Subcutaneous abdominal adipose tissue (tissue), 5 donors: Measurements from ENCODE around the gene LDHD.

ENCODE experiments used
- H3K27ac ChIP-seq: one replicate; pipeline ENCODE4 v1.7.0; 2013; ENCODE audit warnings: low read depth, mild to moderate bottlenecking, inconsistent platforms, low read length, moderate library complexity
- H3K27me3 ChIP-seq, 5 donors: one replicate each; pipeline ENCODE4 v1.7.0; 2013; ENCODE audit warnings: low read length in 5 of 5, inconsistent platforms in 1 of 5; ENCODE audit not compliant: control insufficient read depth in 5 of 5, insufficient read depth in 4 of 5
- H3K36me3 ChIP-seq, 5 donors: one replicate each; pipeline ENCODE4 v1.7.0; 2013; ENCODE audit warnings: low read length in 5 of 5; ENCODE audit not compliant: control insufficient read depth in 5 of 5, insufficient read depth in 5 of 5
- H3K4me1 ChIP-seq, 5 donors: one replicate each; pipeline ENCODE4 v1.7.0; 2013; ENCODE audit warnings: low read length in 5 of 5, mild to moderate bottlenecking in 3 of 5, moderate library complexity in 1 of 5; ENCODE audit not compliant: control insufficient read depth in 5 of 5, insufficient read depth in 5 of 5
- H3K4me3 ChIP-seq, 5 donors: one replicate each; pipeline ENCODE4 v1.7.0; 2013; ENCODE audit warnings: low read length in 5 of 5, low read depth in 1 of 5
- H3K9ac ChIP-seq, 5 donors: one replicate each; pipeline ENCODE4 v1.7.0; 2013; ENCODE audit warnings: low read length in 5 of 5, mild to moderate bottlenecking in 4 of 5, moderate library complexity in 3 of 5
- H3K9me3 ChIP-seq, 5 donors: one replicate each; pipeline ENCODE4 v1.7.0; 2013; ENCODE audit warnings: low read length in 5 of 5; ENCODE audit not compliant: control insufficient read depth in 5 of 5
- donor health status: healthy.
- donor health status: healthy.
- donor health status: healthy.
- donor health status: healthy.
- donor health status: healthy.

The LDHD gene

GRCh38 chr16:75109732-75110243 is 6.8 kb downstream of the LDHD start:
- Histone ChIP-seq H3K9me3 (no peaks in the 10 kb centered on the region), H3K36me3 (peaks cover 0 to 6% (median 0%) of the 10 kb centered on the region in 5 donors), H3K27ac (peak overlapping the region; percentile 88), H3K9ac (peak overlapping the region in 2 of 5 donors; percentile 28 to 54), H3K4me1 (peaks cover 17 to 85% (median 74%) of the 10 kb centered on the region in 5 donors), H3K4me3 (peak overlapping the region in 2 of 5 donors; percentile 7 to 17), H3K27me3 (peaks cover 0 to 3% (median 0%) of the 10 kb centered on the region in 5 donors)

DNA sequence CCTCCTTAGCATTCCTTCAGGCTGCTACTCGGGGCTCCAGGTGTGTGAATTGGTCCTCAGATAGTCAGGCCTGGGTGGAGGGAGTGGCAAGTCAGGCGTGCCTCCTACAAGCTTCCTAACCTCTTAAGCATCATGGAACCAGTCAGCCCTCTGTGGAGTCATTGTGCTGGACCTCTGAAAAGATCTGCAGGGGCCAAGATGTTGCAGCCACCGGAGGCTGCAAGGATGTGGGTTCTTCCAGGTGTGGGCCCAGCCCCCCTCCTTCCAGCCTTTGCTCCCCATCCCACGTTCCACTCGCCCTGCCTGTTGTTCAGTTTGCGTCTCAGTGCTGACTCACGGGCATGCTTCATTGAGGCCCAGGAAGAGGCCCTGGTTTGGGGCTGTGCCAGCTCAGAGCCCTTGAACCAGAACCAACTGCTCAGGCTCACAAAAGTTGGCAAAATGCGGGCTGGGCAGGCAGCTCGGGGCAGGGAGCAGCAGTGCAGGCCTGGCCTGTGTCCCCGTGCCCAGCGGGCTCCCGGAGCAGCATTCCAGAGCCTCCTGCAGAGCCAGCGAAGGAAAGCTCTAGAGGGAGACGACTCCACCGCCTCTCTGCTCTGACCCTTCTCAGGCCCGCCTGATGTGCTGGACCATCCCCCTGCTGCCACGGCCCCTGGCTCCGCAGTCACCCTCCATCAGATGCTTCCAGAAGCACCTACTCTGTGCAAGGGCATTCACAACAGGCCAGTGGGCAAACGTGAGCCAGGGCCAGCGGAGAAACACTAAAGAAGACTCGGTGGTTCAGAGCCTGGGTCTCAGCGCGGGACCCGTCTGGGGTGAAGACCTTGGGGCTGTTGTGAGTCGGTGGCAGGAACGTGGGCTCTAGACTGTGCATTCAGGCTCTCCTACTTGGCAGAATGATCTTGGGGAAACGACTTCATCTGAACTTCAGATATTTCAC is 7.5 kb downstream of the LDHD start:
- H3K9me3 ChIP-seq: no peaks in the 10 kb centered on the region
- H3K4me3 ChIP-seq: peak overlapping the region in 1 of 5 donors; percentile 17
- peaks cover 0 to 6% (median 0%) of the 10 kb centered on the region in 5 donors for H3K36me3 ChIP-seq
- H3K4me1 ChIP-seq: peaks cover 18 to 83% (median 77%) of the 10 kb centered on the region in 5 donors
- H3K27ac ChIP-seq: peak overlapping the region; percentile 88
- H3K9ac ChIP-seq: peak overlapping the region in 1 of 5 donors; percentile 28
- H3K27me3 ChIP-seq: peaks cover 0 to 3% (median 0%) of the 10 kb centered on the region in 5 donors

- H3K4me3 ChIP-seq: no peak overlapping the region
- H3K27ac ChIP-seq: no peak overlapping the region
- H3K27me3 ChIP-seq: no peaks in the 10 kb centered on the region
- no peak overlapping the region for H3K9ac ChIP-seq
- H3K36me3 ChIP-seq: peaks cover 0 to 3% (median under 1%) of the 10 kb centered on the region in 5 donors
- peaks cover 16 to 74% (median 63%) of the 10 kb centered on the region in 5 donors for H3K4me1 ChIP-seq
- no peaks in the 10 kb centered on the region for H3K9me3 ChIP-seq
Measured at GRCh38 chr16:75107505-75107904, 9.1 kb downstream of the LDHD start.

DNA sequence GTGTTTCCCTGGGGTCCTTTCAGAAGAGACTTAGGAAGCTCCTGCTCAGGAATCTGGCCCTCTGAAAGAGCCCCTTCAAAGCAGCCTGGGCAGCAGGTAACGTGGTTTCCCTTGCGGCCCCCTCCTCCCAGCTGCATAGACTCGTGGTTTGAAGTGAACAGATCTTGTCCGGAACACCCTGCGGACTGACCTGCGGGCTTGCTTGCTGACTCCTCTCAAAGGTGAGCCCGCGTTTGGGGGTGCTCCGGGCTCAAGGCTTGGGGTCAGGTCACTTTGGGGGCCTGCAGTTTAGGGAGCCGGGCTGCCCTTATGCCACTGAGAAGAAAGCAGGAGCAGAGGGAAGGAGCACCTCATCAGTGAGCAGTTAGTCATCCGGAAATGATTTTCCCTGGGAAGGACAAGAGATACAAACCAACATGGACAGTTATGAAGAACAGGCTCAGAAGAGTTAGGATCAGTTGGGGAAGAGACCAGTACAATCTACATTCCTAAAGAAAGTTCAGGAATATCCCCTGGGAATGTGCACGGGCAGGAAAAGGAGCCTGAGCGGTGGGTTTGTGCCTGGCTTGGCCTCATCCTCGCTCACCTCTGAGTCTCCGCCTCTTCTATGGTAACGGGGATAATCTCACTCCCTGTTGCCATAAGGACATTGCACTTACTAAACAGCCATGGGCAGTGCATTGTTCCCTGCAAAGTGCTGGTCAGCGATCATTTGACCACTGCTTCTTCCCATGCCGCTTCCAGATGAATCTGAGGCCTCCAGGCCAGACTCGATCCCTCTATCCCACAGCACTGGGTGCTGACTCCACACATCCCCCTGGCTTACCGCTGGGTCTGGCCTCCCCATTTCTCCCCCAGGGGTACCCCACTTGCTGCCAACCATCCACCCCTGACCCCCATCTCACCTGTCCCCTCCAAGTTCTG is 10.0 kb downstream of the LDHD start:
- H3K27ac ChIP-seq: peak overlapping the region; percentile 69
- no peak overlapping the region for H3K9ac ChIP-seq

DNA sequence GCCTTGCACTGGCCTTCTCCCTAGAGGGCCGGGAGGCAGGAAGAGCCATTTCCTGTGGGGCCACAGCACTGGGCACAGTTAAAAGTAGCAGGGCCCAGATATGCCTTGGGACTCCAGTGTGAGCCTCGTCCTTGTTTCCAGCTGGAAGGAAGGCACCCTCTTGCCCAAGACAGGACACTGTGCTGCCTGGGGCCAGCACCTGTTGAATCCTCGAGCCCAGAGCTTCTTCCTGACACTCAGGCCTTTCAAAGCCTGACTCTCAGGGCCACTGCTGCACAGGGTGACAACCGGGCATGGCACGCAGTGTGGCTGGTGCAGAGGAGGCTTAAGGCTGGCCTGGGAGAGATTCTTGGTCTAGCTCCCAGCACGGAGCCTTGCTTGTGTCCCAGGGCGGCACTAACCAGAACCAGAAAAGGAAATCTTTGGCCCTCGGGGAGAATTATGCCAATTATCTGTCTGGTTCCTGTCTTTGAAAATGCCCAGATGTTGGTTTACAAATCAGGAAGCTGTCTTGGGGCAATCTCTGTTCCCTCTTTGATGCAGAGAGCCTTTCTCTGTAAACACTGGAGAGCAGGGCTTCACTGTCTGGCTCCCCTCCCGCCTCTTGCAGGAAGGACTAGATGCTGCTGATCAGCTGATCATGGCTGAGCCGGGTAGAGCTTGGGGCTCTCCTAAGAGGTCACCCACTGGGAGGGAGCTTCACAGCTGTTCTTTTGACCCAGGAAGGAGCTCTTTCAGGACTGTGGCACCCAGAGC is 11.1 kb downstream of the LDHD start:
- Histone ChIP-seq H3K9me3 (no peaks in the 10 kb centered on the region), H3K36me3 (peaks cover 0 to 8% (median 0%) of the 10 kb centered on the region in 5 donors), H3K4me3 (peak overlapping the region in 2 of 5 donors; percentile 23 to 31), H3K4me1 (peaks cover 16 to 55% (median 48%) of the 10 kb centered on the region in 5 donors), H3K27me3 (no peaks in the 10 kb centered on the region), H3K27ac (peak overlapping the region; percentile 69), H3K9ac (peak overlapping the region in 1 of 5 donors; percentile 16)

More for the DNA sequence above, 10.0 kb downstream of the LDHD start:
- no peak overlapping the region for H3K4me3 ChIP-seq
- no peaks in the 10 kb centered on the region for H3K9me3 ChIP-seq
- peaks cover 16 to 65% (median 54%) of the 10 kb centered on the region in 5 donors for H3K4me1 ChIP-seq
- no peaks in the 10 kb centered on the region for H3K27me3 ChIP-seq
- peaks cover 0 to 8% (median 0%) of the 10 kb centered on the region in 5 donors for H3K36me3 ChIP-seq

DNA sequence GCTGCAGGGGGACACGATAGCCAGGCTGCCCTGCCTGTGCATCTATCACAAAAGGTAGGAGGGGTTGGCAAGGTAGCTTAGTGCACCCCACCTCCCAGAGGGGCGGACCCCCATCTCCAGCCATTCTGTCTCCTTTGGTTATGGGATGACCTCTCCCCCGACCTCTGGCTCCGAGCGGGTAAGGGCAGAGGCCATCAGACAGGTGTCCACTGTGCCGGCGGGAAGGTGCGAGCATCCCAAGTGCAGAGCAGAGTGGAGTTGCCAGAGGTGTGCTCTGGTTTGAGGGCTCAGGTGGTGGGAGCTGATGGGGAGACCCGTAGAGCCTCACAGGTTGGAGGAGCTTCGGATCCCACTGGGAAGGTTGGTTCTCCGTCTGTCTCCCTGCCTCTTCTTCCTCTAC is 11.7 kb downstream of the LDHD start:
- Histone ChIP-seq H3K36me3 (peaks cover 0 to 8% (median 0%) of the 10 kb centered on the region in 5 donors), H3K9ac (peak overlapping the region in 1 of 5 donors; percentile 16), H3K4me3 (peak overlapping the region in 1 of 5 donors; percentile 31), H3K27ac (peak overlapping the region; percentile 69), H3K4me1 (peaks cover 15 to 55% (median 48%) of the 10 kb centered on the region in 5 donors), H3K27me3 (no peaks in the 10 kb centered on the region), H3K9me3 (no peaks in the 10 kb centered on the region)

- H3K4me1 ChIP-seq: peaks cover 16 to 55% (median 48%) of the 10 kb centered on the region in 5 donors
Measured at GRCh38 chr16:75103994-75104393, 12.6 kb downstream of the LDHD start.

DNA sequence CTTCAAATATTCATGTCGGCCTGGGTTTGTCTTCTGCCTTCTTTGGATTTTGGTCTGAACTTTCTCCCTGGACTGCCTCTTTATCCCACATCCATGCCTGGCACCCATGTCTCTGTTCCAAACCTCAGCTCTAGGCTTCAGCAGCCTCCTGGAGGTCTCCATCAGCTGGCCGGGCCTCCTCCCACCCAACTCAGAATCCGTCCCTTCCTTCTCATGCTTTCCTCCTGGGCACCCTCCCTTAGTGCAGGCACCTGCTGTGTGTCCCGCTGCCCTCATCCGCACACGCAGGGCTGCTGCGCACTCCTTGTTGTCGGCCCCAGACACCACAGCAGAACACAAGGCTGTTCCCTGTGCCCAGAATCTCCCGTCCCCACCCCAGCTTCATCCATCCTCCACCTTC is 14.0 kb downstream of the LDHD start:
- Histone ChIP-seq H3K4me3 (no peak overlapping the region), H3K9ac (no peak overlapping the region), H3K4me1 (peaks cover 17 to 58% (median 43%) of the 10 kb centered on the region in 5 donors), H3K27ac (no peak overlapping the region), H3K27me3 (no peaks in the 10 kb centered on the region), H3K9me3 (no peaks in the 10 kb centered on the region), H3K36me3 (peaks cover 0 to 10% (median 0%) of the 10 kb centered on the region in 5 donors)

More at GRCh38 chr16:75103994-75104393, 12.6 kb downstream of the LDHD start:
- no peak overlapping the region for H3K27ac ChIP-seq
- H3K4me3 ChIP-seq: no peak overlapping the region
- peaks cover 0 to 8% (median 0%) of the 10 kb centered on the region in 5 donors for H3K36me3 ChIP-seq
- H3K9ac ChIP-seq: no peak overlapping the region
- no peaks in the 10 kb centered on the region for H3K27me3 ChIP-seq
- no peaks in the 10 kb centered on the region for H3K9me3 ChIP-seq

DNA sequence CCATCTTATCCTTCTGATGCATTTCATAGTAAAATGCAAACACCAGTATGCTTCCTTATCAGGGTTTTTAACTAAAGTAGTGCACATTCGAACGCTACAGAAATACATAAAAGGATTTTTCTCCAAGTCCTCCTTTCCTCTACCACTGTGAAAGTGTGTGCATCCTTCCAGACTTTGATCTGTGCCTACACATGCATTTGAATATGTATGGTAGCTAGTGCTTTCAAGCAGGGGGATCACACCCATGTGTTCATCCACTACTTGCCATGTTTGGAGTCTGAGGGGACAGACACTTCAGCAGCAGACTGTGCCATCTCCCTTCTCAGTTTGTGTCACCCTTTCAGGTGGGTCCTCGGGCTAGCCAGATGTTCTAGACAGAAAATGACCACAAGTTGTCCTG is 14.9 kb downstream of the LDHD start:
- H3K9me3 ChIP-seq: no peaks in the 10 kb centered on the region
- no peak overlapping the region for H3K9ac ChIP-seq
- H3K27me3 ChIP-seq: no peaks in the 10 kb centered on the region
- no peak overlapping the region for H3K4me3 ChIP-seq
- peaks cover 0 to 10% (median 0%) of the 10 kb centered on the region in 5 donors for H3K36me3 ChIP-seq
- peaks cover 17 to 53% (median 39%) of the 10 kb centered on the region in 5 donors for H3K4me1 ChIP-seq
- H3K27ac ChIP-seq: no peak overlapping the region
